ENCODE measurements around the gene DPH7. TPM values are rescaled to one million over a fixed set of nuclear protein-coding genes. Genes with fewer than 3 reads are reported as not detected.

DPH7 gene
- total and polyA plus RNA-seq, 4 donors: 7.9 to 18.9 (median 12.3) TPM

- WGBS: 92% methylated on average over 30 of the region's 30 CpGs
- Histone ChIP-seq H3K9me3 (ENCODE audit: control insufficient read depth in 4 of 4, low read length in 3 of 4) (no peaks in the 10 kb centered on the region), H3K9ac (ENCODE audit: low read depth in 1 of 2, low read length in 2 of 2) (no peak overlapping the region), H3K4me1 (ENCODE audit: control insufficient read depth in 4 of 4, insufficient read depth in 4 of 4, low read length in 3 of 4) (no peaks in the 10 kb centered on the region), H3K27me3 (ENCODE audit: control insufficient read depth in 4 of 4, insufficient read depth in 4 of 4, low read length in 3 of 4) (no peaks in the 10 kb centered on the region), H3K36me3 (ENCODE audit: control insufficient read depth in 4 of 4, insufficient read depth in 3 of 4, low read depth in 1 of 4, low read length in 3 of 4) (peaks cover 0 to 11% (median 3%) of the 10 kb centered on the region in 4 donors), H3K27ac (ENCODE audit: low read depth in 1 of 2, low read length in 2 of 2) (no peak overlapping the region), H3K4me3 (ENCODE audit: low read depth in 1 of 3, low read length in 3 of 3) (no peak overlapping the region)
- no peak for DNase-seq (ENCODE audit: low spot score)
- no peak for TF ChIP-seq HNF4A (conservative IDR thresholded peaks at IDR 0.05)
- TF ChIP-seq EGR1 (IDR thresholded peaks at IDR 0.05; ENCODE audit: low read depth in 2 of 2): no peak
- no peak for TF ChIP-seq REST (IDR thresholded peaks at IDR 0.05)
- TF ChIP-seq FOXA2 (IDR thresholded peaks at IDR 0.05): no peak
- TF ChIP-seq HNF4G (IDR thresholded peaks at IDR 0.05): no peak
- no peak for TF ChIP-seq MAX (IDR thresholded peaks at IDR 0.05)
- TF ChIP-seq RAD21 (IDR thresholded peaks at IDR 0.05): no peak
- no peak for TF ChIP-seq FOXA1 (IDR thresholded peaks at IDR 0.05)
- no peak for TF ChIP-seq YY1 (IDR thresholded peaks at IDR 0.05)
- TF ChIP-seq SP1 (IDR thresholded peaks at IDR 0.05): no peak
- TF ChIP-seq JUND (IDR thresholded peaks at IDR 0.05): no peak
- no peak for TF ChIP-seq CTCF (IDR thresholded peaks at IDR 0.05; ENCODE audit: low read depth, low read length, missing input control)
- TF ChIP-seq TAF1 (conservative IDR thresholded peaks at IDR 0.05): no peak
- TF ChIP-seq NR2F2 (IDR thresholded peaks at IDR 0.05): no peak
- TF ChIP-seq ATF3 (IDR thresholded peaks at IDR 0.05): no peak
- no peak for TF ChIP-seq ZBTB33 (IDR thresholded peaks at IDR 0.05)
- no peak for TF ChIP-seq GABPA (IDR thresholded peaks at IDR 0.05 in 1 of 2, conservative IDR thresholded peaks at IDR 0.05 in 1 of 2)
These were observed 57.9 kb downstream of the DPH7 start for GRCh38 chr9:137520614-137521404.

All from liver (tissue), 9 donors.